Upper lobe of left lung (tissue), 4 donors: ENCODE measurements around the gene RIBC2.

Experiments used
- CTCF ChIP-seq, 6 experiments: fragments of 450-650 bp in 4 of 6; fragments of 200-600 bp in 2 of 6; sonication (generic) in 2 of 6; IDR thresholded peaks; one replicate each; pipeline ENCODE4 v1.5.1; 2016 to 2019; ENCODE audit warnings: antibody characterized with exemption in 6 of 6
- EP300 ChIP-seq, 4 donors: sonication (generic); formaldehyde crosslinking; IDR thresholded peaks; one replicate each; pipeline ENCODE4 v1.5.1; 2017; ENCODE audit warnings: antibody characterized with exemption in 4 of 4, control low read depth in 2 of 4
- POLR2A ChIP-seq, 4 donors: fragments of 450-650 bp; IDR thresholded peaks; one replicate each; pipeline ENCODE4 v1.5.1; 2016 to 2017; ENCODE audit warnings: antibody characterized with exemption in 4 of 4, mild to moderate bottlenecking in 2 of 4

GRCh38 chr22:45448431-45448830, 34.9 kb downstream of the RIBC2 start:
- TF ChIP-seq CTCF (IDR thresholded peaks at IDR 0.05) (no peak), POLR2A (IDR thresholded peaks at IDR 0.05) (no peak), EP300 (IDR thresholded peaks at IDR 0.05) (no peak)
